Heart left ventricle (tissue), 16 donors: ENCODE measurements around the gene LMO4. TPM values are rescaled to one million over a fixed set of nuclear protein-coding genes. Genes with fewer than 3 reads are reported as not detected.
A peak's percentile ranks its signal among the peaks of the same experiment; 100 is the strongest.

ENCODE experiments used
- ATAC-seq, 4 donors: fragments of 200-7000 bp; cut with Tn5 transposase; one replicate each; pipeline ENCODE4 v1.9.1; 2020 to 2022; ENCODE audit warnings: moderate library complexity in 4 of 4, mild to moderate bottlenecking in 3 of 4, moderate number of reproducible peaks in 1 of 4
- DNase-seq, 5 donors: peaks; one replicate each; pipeline ENCODE4 v3.0.0-alpha.2; 2020
- H3K27ac ChIP-seq, 12 donors: fragments of 200-600 bp; sonication (generic) in 4 of 12; one replicate each; pipeline versions ENCODE4 v1.5.0 to v1.8.0; 2016 to 2022; ENCODE audit warnings: mild to moderate bottlenecking in 2 of 12
- H3K27me3 ChIP-seq, 9 donors: fragments of 200-600 bp; sonication (generic) in 2 of 9; one replicate each; pipeline versions ENCODE4 v1.5.1 to v1.8.0; 2016 to 2022; ENCODE audit warnings: mild to moderate bottlenecking in 3 of 9
- H3K36me3 ChIP-seq, 9 donors: fragments of 200-600 bp; sonication (generic) in 2 of 9; one replicate each; pipeline versions ENCODE4 v1.5.0 to v1.8.0; 2018 to 2022; ENCODE audit warnings: mild to moderate bottlenecking in 2 of 9
- H3K4me1 ChIP-seq, 12 donors: fragments of 200-600 bp; sonication (generic) in 4 of 12; one replicate each; pipeline versions ENCODE4 v1.5.0 to v1.8.0; 2016 to 2022; ENCODE audit warnings: mild to moderate bottlenecking in 3 of 12
- H3K4me3 ChIP-seq, 12 donors: fragments of 200-600 bp; sonication (generic) in 4 of 12; one replicate each; pipeline versions ENCODE4 v1.5.0 to v1.8.0; 2017 to 2022; ENCODE audit warnings: mild to moderate bottlenecking in 9 of 12, moderate library complexity in 4 of 12
- H3K9me3 ChIP-seq, 12 donors: fragments of 200-600 bp; sonication (generic) in 4 of 12; one replicate each; pipeline versions ENCODE4 v1.5.0 to v1.8.0; 2016 to 2022; ENCODE audit warnings: mild to moderate bottlenecking in 1 of 12
- CTCF ChIP-seq, 12 donors: fragments of 200-600 bp; sonication (generic) in 4 of 12; IDR thresholded peaks; one replicate each; pipeline versions ENCODE4 v1.5.0 to v1.8.0; 2018 to 2022; ENCODE audit warnings: antibody characterized with exemption in 12 of 12, mild to moderate bottlenecking in 5 of 12
- POLR2A ChIP-seq, 2 donors: fragments of 450-650 bp; IDR thresholded peaks; one replicate each; pipeline ENCODE4 v1.6.1; 2017; ENCODE audit warnings: antibody characterized with exemption in 2 of 2, mild to moderate bottlenecking in 2 of 2, moderate library complexity in 2 of 2
- WGBS, 4 donors: extraction: QIAGEN DNeasy Blood & Tissue Kit in 2 of 4; methylation state at CpG; one replicate each; pipeline versions ENCODE4 v1.1.5 to v1.1.7; 2013 to 2018; 5-methylcytosine and 5-hydroxymethylcytosine counted together
- intact Hi-C, 10 donors: fragments of 100-400 bp; cut with DNase I; formaldehyde crosslinking; loops; one replicate each; pipeline versions ENCODE4 v1.11.1 to v1.14.2; 2022
- polyA plus RNA-seq, 2 donors: library from polyadenylated mRNA; stranded (reverse); fragments of 200-250 nt; gene quantifications; one replicate each; pipeline ENCODE4 v1.2.3, GENCODE V29; 2013
- total RNA-seq, 9 donors: library from RNA; depleted of rRNA in 2 of 9; stranded (reverse); fragments of >200 nt in 2 of 9; fragmentation: NEBNext Ultra II Directional in 3 of 9; extraction: Animal tissue kit (Norgen Biotek cat#: 25700) in 3 of 9; gene quantifications; one replicate each; pipeline versions ENCODE4 v1.1.0 to v1.2.4, GENCODE V29; 2016 to 2023
- donor health status: ischemic (EF 13 %, LVEDD 7.1; RV severe dilation, severe dysfunction).
- donor health status: healthy with polysubstance abuse.
- donor health status: DM: no; HTN: yes; CAD: no.
- donor health status: DM: no; HTN: no; CAD: no.
- donor health status: ischemic (EF 25% LVEDD 6.9; RV normal size, moderate dysfunction).
- donor health status: ischemic (EF 25% LVEDD 5.7; RV mildly dilated, moderate dysfunction).
- donor health status: healthy.
- donor health status: DM: yes; HTN: yes; CAD: no.
- donor health status: ischemic (EF 35%, LVEDD 5.7; RV mildly dilated, moderate dysfunction).
- donor health status: nonischemic (EF 11% LVEDD 7.7; RV severe dilation, severe dysfunction).
- donor health status: DM: yes; HTN: yes; CAD: no.
- donor health status: PGD.
- donor health status: ischemic (EF 29% LVEDD 5.4; RV normal size, mild dysfunction).
- donor health status: nonischemic (EF 23%, LVEDD 6.1; RV moderate dilation, normal function).

The LMO4 gene
- total and polyA plus RNA-seq, 11 donors = 23.3 to 60.7 (median 29.6) TPM

GRCh38 chr1:87333692-87334347 is 5.1 kb downstream of the LMO4 start:
- Histone ChIP-seq H3K36me3 (peaks cover 0 to 17% (median 4%) of the 10 kb centered on the region in 9 donors), H3K27me3 (no peaks in the 10 kb centered on the region), H3K4me1 (peaks cover 3 to 68% (median 37%) of the 10 kb centered on the region in 12 donors), H3K27ac (peak overlapping the region in 10 of 12 donors; percentile 58 to 88 (median 80)), H3K4me3 (peak overlapping the region in 10 of 12 donors; percentile 62 to 88 (median 80)), H3K9me3 (no peaks in the 10 kb centered on the region)
- WGBS, 4 donors = 57 to 68% (median 62%) methylated on average over 10 of the region's 10 CpGs
- TF ChIP-seq CTCF (IDR thresholded peaks at IDR 0.05) (no peak), POLR2A (IDR thresholded peaks at IDR 0.05) (no peak)
- no peak for ATAC-seq
- no peak for DNase-seq
- intact Hi-C loops = loop anchor here in 4 of 10 donors (5.0 to 10.0 kb wide), 6 partner anchors 71 to 491 kb away; partner anchors contain the start of genes HS2ST1 (in 1 of the 4) and SELENOF (in 1 of the 4)

GRCh38 chr1:87334351-87335174 is 5.9 kb downstream of the LMO4 start:
- DNase-seq = peak in 2 of 5 donors; percentile 32 to 64
- Histone ChIP-seq H3K36me3 (peaks cover 0 to 24% (median 10%) of the 10 kb centered on the region in 9 donors), H3K4me1 (peaks cover 3 to 68% (median 37%) of the 10 kb centered on the region in 12 donors), H3K9me3 (no peaks in the 10 kb centered on the region), H3K27ac (peak overlapping the region; percentile 20 to 88 (median 80)), H3K27me3 (no peaks in the 10 kb centered on the region), H3K4me3 (peak overlapping the region; percentile 40 to 88 (median 74))
- TF ChIP-seq POLR2A (IDR thresholded peaks at IDR 0.05) (no peak), CTCF (IDR thresholded peaks at IDR 0.05) (no peak)
- peak in 2 of 4 donors; percentile 16 for ATAC-seq
- WGBS, 4 donors = 25 to 32% (median 29%) methylated on average over 27 to 28 of the region's 28 CpGs
- intact Hi-C loops = loop anchor here in 4 of 10 donors (5.0 to 10.0 kb wide), 6 partner anchors 70 to 490 kb away; partner anchors contain the start of genes HS2ST1 (in 1 of the 4) and SELENOF (in 1 of the 4)

GRCh38 chr1:87335175-87335884 is 6.7 kb downstream of the LMO4 start:
- TF ChIP-seq CTCF (IDR thresholded peaks at IDR 0.05) = peak in 10 of 12 donors; percentile 13 to 65 (median 46)
- TF ChIP-seq POLR2A (IDR thresholded peaks at IDR 0.05) = no peak
- Histone ChIP-seq H3K27ac (peak overlapping the region; percentile 20 to 88 (median 80)), H3K4me1 (peaks cover 3 to 65% (median 37%) of the 10 kb centered on the region in 12 donors), H3K4me3 (peak overlapping the region; percentile 40 to 88 (median 74)), H3K27me3 (no peaks in the 10 kb centered on the region), H3K9me3 (no peaks in the 10 kb centered on the region), H3K36me3 (peaks cover 0 to 32% (median 18%) of the 10 kb centered on the region in 9 donors)
- intact Hi-C loops = loop anchor here in 3 of 10 donors (10.0 kb wide), 4 partner anchors 69 to 489 kb away; partner anchors contain the start of genes HS2ST1 (in 1 of the 3) and SELENOF (in 1 of the 3)
- DNase-seq (peak; percentile 75 to 90 (median 83)), ATAC-seq (peak; percentile 17 to 80 (median 76))
- 0 to 1% (median 0%) methylated on average over 26 to 60 of the region's 60 CpGs for WGBS, 4 donors
